HCEC 1CT (cell line): Measurements from ENCODE around the gene CIAO2A.
A peak's percentile ranks its signal among the peaks of the same experiment; 100 is the strongest.
"Not testable (repeated sequence)": the region's sequence is repeated elsewhere in the genome, so short reads cannot be mapped to it uniquely, and the experiment has no call there.

Source experiments
- DNase-seq: peaks from one replicate; pipeline ENCODE4 v3.0.0-alpha.2; 2017

The CIAO2A gene, protein sequence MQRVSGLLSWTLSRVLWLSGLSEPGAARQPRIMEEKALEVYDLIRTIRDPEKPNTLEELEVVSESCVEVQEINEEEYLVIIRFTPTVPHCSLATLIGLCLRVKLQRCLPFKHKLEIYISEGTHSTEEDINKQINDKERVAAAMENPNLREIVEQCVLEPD

DNA sequence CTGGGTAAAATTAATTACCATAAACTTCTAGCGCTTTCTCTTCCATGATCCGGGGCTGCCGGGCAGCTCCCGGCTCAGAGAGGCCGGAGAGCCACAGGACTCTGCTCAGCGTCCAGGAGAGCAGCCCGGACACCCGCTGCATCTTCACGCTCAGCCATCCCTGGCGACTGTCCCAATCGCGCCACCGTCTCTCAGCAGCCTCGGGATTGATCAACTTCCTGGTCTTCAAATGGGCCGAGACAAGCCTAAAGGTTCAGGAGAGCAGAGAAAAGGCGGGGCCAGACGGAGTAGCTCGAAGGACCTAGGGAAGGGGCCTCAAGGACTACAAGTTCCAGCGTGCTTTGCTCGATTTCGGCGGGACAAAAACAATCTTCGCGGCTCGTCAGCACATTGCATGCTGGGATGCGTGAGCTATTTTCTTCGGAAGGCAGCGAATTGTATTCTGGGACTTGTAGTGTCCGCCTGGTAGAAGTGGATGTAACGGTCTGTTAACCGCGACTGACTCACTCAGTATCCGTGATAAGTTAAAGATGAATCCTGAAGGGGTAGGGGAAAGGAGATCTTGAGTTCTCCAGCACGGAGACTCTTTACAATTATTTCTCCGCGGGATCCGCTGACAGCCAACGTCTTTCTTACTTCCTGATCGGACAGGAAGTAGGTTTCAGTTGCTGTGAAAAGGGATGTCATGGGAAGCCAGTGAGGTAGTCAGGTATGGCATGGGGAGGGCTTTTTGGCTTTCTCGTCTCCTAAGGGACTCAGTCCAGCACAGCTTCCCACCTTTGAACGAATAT lies at the start of gene CIAO2A:
CIAO2A (minus strand) TSS at position 212 of the 791 bp plus-strand sequence; CDS start at position 142, 70 bp downstream.
- DNase-seq: peak; percentile 99

DNA sequence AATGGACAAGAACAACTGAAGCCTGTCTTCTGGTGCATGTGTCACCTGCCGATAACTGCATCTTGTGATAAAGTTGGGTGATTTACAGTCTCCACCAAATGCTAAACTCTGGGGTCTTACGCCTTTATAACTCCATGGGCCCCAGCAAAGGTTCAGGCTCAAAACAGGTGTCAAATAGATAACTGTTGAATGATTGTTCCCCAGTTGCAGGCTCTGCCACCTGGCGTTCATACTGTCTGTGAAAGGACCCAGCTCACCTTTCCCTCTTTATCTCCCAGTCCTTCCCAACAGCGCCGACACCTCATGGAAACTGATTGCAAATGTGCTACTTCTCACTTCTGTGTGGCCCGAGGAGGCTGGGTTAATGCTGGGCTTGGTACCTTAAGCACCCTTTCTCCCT lies 49.6 kb upstream of the CIAO2A start:
- DNase-seq: no peak

DNA sequence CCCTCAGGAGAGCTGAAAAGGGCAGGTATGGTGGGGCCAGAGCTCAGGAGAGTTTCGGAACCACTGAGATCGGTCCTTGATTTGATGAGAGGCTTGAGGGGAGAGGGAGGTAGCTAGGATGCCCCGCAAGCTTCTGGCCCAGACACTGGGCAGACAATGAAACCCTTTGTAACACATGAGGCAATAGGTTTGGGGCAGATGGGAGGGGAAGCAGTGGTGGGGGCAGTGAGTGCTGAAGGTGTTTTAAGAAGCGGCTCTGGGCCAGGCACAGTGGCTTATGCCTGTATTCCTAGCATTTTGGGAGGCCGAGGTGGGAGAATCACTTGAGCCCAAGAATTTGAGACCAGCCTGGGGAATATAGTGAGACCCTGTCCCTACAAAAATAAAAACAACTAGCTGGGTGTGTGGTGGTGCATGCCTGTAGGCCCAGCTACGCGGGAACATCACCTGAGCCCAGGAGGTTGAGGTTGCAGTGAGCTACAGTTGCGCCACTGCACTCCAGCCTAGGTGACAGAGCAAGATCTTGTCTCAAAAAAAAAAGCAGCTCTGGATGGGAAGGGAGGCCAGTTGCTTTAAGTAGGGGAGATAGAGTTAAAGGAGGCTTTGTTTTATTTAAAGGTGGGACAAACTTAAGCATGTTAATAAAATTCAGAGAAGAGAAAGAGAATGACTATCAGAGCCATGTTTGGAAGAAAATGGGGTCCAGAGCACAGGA lies 48.3 kb upstream of the CIAO2A start:
- no peak for DNase-seq

DNA sequence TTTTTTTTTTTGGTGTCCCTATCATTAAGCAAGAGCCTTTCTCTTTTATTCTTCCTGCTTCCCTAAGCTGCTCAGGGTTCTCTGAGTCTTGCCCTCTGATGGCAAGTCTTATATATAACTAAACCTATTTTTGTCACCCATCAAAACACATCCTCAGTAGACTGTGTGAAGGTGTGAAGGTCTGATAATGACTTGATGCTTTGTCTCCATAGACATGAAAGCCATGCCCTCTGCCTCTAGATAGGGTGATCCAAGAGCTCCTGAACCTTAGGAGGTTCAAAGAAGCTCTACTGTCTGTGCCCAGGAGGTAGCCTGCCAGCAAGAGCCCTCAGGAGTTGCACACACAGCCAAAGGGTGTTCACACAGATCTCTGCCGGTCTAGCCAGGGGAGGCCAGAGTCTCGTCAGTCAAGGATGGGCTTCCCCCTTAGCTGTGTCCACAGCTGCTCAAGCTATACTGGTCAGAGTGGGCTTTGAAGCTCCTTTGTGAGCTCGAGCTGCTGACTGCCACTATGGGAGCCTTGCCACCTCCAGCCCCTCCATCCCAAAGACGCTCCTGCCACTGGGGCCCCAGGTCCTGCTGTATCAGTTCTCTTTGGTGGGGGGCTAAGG lies 44.8 kb upstream of the CIAO2A start:
- no peak for DNase-seq

DNA sequence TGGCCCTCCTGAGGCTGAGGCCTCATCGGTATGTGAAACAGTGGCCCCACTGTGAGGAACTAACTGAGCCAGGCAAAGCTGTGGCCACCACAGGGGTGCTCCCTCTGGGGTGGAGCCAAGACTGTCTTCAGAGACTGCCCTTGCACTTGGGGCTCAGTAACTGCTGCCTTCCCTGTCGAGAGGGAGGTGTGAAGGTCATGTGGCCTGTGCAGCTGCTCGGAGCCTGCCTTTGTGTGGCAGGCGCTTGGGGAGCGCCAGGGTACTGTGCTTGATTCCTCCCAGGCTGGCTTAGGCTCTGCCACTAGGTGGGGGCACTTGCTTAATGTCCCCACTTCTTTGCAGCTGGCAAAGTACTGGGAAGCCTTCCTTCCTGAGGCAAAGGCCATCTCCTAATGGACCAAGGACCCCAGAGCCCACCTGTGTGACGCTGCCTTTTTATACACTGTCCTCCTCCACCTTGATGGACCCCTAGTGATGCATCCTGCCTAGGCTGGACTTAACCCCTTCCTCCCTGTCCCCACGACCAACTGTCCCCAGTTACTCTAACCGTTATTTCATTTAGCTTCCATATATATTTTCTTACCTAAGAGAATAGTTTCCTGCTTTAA lies 43.7 kb upstream of the CIAO2A start:
- no peak for DNase-seq

DNA sequence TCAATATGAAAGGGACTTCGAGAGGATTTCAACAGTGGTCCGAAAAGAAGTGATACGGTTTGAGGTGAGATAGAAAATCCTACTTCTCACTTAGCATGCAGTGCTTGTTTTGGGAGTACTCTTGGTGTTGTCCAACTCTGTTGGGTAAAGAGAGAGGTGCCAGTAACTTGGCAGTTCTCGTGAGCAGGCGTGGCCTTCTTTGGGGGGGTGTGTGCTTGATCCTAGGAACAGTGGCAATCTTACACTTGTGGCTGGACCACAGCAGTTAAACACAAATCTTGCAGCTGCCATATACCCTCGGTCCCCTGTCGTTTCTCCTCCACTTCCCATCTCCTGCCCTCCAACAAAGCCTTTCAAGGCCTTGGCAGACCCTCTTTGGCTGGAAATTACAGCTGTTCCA lies 42.7 kb upstream of the CIAO2A start:
- DNase-seq: no peak

DNA sequence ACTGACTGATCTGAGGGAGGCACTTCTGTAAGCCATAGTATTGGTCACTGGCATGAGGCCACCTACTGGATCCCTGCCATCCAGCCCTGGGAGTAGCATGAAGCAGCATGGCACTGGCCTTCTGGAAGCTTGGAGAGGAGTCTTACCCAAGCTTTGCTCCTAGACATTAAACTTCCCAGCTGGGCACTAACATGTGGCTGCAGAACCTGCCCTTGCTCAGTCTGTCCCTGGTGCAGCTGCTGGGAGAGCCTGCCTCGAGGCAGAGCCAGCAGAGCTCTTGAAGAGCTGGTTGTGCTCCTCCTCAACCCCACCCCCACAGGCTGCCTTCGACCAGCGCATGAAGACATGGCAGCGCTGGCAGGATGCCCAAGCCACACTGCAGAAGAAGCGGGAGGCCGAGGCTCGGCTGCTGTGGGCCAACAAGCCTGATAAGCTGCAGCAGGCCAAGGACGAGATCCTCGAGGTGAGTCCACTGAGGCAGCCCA lies 40.7 kb upstream of the CIAO2A start:
- DNase-seq: no peak

DNA sequence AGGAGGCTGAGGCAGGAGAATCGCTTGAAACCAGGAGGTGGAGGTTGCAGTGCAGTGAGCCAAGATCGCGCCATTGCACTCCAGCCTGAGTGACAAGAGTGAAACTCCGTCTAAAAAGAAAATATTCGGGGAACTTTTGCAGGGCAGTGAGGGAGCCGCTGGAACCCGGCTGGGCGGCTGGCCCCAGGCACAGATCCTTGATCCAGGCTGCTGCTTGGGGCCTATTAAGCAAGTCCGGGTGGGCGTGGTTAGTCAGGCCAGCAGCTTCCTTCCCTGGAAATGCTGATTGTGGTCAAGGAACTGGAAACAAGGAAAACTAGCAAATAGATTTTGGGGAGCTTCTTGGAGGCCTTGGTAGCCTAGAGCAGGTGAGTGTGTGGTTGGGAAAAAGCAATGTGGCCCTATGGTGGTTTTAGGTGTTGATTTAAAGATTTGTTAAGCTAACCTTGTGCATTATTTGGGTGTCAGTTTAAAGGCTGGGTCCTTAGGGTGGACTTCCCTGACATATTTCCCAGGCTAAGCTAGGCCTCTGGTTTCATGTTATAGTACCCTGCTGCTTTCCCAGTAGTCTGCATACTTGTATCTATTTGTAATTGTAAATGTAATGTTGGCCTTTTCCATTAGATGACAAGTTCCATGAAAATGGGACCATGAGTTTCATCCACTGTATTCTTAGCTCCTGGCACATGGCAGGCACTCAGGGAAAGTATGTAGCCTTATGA lies 40.1 kb upstream of the CIAO2A start:
- no peak for DNase-seq

DNA sequence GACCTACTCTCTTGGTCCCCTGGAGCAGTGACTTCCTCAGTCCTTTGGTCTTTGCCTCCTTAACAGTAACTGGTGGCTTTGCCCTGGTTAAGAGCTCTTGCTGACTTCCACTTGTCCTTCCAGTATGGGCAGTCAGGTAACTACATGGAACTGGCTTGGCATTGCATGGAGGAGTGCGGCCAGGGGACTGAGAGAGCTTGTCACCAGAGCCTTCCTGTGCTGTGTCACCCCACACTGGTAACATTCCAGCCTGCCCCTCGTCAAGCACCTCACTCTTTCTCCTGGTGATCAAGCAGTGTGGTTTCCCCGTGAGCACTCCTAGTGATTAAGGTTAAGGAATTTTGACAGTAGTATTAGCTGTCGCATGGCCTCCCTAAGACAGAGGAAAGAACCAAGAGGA lies 38.6 kb upstream of the CIAO2A start:
- no peak for DNase-seq

DNA sequence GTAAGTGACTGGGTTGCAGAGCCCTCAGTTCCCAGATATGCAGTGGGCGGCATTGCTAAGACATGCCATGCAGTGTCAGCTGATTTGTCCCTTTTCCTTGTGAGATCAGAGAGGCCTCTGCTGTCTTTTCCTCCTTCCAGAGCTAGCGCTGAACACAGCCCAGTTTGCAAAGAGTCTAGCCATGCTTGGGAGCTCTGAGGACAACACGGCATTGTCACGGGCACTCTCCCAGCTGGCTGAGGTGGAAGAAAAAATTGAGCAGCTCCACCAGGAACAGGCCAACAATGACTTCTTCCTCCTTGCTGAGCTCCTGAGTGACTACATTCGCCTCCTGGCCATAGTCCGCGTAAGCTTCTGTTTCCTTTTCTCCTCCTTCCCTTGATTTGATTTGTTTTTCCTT lies 37.9 kb upstream of the CIAO2A start:
- no peak for DNase-seq

DNA sequence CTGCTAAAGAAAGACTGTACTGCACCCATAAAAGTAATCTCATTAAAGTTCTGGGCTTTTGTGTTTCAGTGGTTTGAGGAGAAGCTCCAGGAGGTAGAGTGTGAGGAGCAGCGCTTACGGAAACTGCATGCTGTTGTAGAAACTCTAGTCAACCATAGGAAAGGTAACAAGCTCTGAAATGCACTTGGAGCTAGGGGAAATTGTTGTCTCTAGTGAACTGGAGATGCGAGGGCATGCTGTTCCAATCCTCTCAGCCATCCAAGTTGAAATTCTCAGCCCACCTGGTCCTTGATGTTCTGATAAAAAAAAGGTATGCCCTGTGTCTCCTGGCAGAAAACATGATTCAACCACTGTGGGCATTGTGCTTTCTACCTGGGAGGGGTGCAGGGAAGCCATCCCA lies 36.5 kb upstream of the CIAO2A start:
- no peak for DNase-seq

DNA sequence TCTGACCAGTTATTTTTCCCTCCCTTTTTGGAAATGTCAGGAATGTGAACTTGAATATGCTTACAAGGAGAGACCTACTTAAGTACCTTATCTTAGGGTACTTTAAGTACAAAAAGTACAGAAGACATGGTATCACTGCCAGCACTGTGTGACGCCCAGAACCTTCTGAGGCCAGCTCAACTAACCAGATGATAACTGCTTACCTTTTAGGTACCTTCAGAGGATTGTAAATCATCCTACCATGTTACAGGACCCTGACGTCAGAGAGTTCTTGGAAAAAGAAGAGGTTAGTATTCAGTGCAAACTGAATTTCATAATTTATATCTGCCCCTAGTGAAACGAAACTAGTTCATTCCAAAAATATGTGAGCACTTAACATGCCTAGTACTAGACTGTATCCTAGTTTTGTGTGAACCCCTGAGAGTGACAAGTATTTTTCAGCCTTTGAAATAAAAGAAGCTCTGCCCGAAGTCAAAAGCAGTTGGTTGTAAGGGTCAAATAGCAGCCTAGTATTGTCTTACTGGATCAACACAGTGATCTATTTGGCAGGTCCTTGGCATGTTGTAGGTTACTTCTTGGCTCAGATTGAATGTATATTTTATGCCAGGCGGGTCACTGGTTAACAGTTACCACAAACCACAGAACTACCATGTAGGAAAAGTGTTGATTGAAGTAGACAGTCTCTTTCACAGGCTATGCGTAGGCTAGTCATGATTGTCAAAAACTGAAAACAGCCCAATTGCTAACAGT lies 34.1 kb upstream of the CIAO2A start:
- DNase-seq: no peak

DNA sequence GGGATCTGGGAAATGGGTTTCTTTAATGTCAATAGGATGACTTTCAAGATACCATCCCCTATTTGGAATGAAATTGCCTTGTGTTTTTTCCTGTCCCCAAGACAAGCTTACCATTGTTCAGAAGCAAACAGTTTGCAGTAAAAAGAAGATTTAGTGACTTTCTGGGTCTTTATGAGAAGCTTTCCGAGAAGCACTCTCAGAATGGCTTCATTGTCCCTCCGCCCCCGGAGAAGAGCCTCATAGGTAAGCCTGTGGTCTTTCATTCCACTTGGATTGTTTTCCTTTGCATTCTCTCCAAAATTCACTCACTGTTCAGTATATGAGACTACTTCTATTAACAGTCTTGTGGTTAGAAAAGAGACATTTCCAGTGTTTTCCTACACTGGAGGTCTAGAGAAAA lies 32.3 kb upstream of the CIAO2A start:
- no peak for DNase-seq

DNA sequence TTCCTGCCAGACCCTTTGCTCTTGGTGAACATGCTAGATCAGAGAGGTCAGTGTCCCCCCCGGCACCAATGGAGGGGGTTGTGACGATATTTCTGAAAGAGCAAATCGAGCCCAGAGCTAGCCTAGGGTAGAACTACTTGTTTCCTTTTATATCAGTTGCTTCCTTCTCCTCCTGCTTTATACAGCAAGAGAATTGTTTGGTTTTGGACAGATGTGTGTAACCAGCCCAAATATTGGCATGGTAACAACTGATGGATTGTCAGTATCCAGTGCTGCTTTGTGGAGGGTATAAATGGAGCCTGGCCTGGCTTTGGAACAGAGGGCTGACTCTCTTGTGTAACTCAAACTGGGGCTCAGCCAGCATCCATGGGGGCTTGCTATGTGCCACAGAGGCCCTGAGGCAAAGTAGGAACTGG lies 29.3 kb upstream of the CIAO2A start:
- DNase-seq: no peak

DNA sequence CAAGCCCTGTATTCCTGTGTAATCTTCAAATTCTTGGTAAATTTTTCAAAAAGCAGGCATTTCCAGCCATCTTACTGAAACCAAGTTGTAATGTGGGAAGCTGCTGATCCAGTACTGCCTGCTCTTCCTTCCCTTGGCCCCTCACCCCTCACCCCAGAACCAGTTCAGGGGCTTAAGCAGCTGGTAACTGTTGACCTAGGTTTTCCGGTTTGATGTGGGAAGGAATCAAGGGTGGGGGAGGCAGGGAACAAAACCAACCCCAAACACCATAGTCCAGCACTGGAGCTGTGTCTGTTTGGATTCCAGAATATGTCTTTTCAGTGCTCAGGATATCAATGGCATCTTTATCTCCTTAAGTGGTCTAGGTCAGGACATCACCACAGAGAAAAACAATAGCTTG lies 28.8 kb upstream of the CIAO2A start:
- no peak for DNase-seq

DNA sequence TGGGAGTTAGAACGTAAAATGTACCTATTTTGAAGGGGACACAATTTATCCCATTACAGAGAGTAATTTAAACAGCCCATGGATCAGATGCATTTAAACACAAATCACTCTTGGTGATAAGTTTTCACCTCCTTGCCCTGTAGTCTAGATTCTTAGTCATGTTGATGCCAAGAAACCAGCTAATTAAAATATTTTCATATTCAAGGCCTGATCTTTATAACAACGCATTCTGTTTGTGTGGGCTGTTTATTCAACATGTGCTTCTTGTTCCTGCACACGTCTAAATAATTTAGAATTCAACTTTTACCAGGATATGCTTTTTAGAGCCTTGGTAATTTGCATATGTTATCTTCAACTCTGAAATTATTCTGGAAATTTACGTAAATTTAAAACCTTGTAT lies 28.0 kb upstream of the CIAO2A start:
- no peak for DNase-seq

DNA sequence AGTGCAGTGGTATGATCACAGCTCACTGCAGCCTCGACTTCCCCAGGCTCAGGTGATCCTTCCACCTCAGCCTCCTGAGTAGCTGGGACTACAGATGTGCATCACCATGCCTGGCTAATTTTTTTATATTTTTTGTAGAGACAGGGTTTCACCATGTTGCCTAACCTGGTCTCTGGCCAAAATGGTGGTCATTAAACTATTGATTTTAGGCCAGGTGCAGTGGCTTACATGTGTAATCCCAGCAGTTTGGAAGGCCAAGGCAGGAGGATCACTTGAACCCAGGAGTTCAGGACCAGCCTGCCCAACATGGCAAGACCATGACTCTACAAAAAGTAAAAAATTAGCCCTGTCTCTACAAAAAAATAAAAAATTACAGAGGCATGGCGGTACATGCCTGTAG lies 26.7 kb upstream of the CIAO2A start:
- DNase-seq: not testable (repeated sequence)

DNA sequence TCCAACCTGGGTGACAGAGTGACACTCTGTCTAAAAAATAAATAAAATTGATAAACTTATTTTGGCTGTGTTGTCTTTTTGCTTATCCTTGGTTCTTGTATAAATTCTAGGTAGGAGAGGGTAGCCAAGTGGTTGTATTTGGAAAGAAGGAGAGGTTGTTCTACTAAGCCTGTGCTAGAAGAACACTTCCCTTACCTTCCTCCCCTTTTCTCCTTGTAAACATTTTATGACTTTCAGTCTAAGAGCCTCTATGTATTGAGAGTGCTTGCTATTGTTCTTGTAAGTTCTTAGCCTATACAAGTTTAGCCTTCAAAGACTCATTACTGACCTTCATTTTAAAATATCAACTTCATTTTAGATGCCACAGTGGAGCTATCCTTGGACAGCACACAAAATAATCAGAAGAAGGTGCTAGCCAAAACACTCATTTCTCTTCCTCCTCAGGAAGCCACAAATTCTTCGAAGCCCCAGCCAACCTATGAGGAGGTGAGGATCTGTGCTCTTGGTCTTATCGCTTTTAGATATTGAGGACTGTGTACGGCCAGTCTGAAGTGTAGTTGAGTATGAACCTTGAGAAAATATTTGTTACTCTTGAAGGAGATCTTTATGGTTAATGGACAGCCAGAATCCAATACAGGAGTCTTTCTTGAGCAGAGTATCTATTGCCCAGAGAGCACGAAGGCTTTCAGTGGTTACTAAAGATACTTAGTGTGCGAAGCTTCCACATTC lies 24.3 kb upstream of the CIAO2A start:
- no peak for DNase-seq

DNA sequence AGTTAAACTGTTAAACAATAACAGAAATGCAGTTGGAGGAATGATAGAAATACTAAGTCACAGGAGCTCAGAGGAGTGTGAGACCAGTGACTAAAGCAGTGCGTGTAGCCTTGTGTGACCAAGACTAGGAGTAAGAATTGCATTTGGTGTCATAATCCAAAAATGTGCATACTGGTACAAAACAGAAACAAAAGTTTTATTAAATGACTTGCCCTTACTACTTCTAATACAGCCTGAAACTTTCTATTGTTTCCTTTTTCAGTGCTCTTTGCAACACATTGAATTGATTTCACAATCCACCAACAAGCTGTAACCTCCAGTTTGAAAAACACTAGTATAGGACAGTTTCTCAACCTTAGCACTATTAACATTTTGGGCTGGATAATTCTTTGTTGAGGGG lies 19.3 kb upstream of the CIAO2A start:
- DNase-seq: no peak

DNA sequence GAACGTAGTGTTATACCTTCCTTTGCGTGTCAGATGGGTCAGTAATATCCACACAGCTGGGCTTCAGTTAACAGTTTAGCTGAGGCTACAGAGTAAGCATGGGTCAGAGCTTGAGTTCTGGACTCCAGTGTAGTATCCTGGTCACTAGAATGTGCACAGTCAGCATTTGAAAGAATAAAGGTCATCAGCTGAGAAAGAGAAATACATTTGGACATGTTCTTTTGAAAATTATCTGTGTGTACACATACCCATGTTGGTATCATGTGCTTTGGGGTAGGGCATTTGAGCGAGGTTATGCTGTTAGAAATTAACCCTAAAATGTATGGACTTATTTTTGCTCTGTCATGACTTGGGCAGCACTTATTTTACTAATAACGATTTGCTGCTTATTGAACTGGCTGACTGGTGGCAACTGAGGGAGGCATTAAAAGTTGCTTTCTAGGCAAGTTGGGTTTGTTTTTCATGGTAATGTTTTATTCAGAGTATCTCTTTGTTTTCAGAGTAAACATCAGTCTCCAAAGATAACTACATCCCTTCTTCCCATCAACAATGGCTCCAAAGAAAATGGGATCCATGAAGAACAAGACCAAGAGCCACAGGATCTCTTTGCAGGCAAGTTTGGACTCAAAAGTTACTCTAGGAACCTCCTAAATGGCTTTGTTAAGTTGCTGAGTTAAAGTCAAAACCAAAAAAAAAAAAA lies 18.6 kb upstream of the CIAO2A start:
- no peak for DNase-seq
